ENCODE measurements around the gene CPNE4. TPM values are rescaled to one million over a fixed set of nuclear protein-coding genes. Genes with fewer than 3 reads are reported as not detected.

Gene CPNE4
- total RNA-seq, 1 donor from 2014 or later = 34.5 TPM

- ATAC-seq (no peak), DNase-seq (no peak)
- intact Hi-C loops (cut with micrococcal nuclease) = no loop called here
Observed at GRCh38 chr3:131669600-131669999, 365.2 kb downstream of the CPNE4 start.

- ATAC-seq (no peak), DNase-seq (no peak)
- intact Hi-C loops (cut with micrococcal nuclease) = no loop called here
Observed at GRCh38 chr3:131658771-131659170, 376.0 kb downstream of the CPNE4 start.

GRCh38 chr3:131658115-131658514, 376.7 kb downstream of the CPNE4 start:
- ATAC-seq (no peak), DNase-seq (no peak)
- intact Hi-C loops (cut with micrococcal nuclease) = no loop called here

GRCh38 chr3:131655070-131655690, 379.6 kb downstream of the CPNE4 start:
- intact Hi-C loops (cut with micrococcal nuclease) = no loop called here
- no peak for ATAC-seq
- no peak for DNase-seq

- ATAC-seq (no peak), DNase-seq (no peak)
- intact Hi-C loops (cut with micrococcal nuclease) = no loop called here
Observed at GRCh38 chr3:131645638-131646037, 389.2 kb downstream of the CPNE4 start.

GRCh38 chr3:131636266-131636775, 398.5 kb downstream of the CPNE4 start:
- intact Hi-C loops (cut with micrococcal nuclease) = no loop called here
- DNase-seq (no peak), ATAC-seq (no peak)

- DNase-seq = no peak
- intact Hi-C loops (cut with micrococcal nuclease) = no loop called here
- no peak for ATAC-seq
Observed at GRCh38 chr3:131630807-131631206, 404.0 kb downstream of the CPNE4 start.

GRCh38 chr3:131630097-131630496, 404.7 kb downstream of the CPNE4 start:
- ATAC-seq (no peak), DNase-seq (no peak)
- intact Hi-C loops (cut with micrococcal nuclease) = no loop called here

GRCh38 chr3:131623431-131623830, 411.4 kb downstream of the CPNE4 start:
- intact Hi-C loops (cut with micrococcal nuclease) = no loop called here
- no peak for DNase-seq
- ATAC-seq = no peak

- intact Hi-C loops (cut with micrococcal nuclease) = no loop called here
- ATAC-seq = no peak
- DNase-seq = no peak
Observed at GRCh38 chr3:131622726-131623125, 412.1 kb downstream of the CPNE4 start.

GRCh38 chr3:131620977-131621376, 413.8 kb downstream of the CPNE4 start:
- no peak for DNase-seq
- no peak for ATAC-seq
- intact Hi-C loops (cut with micrococcal nuclease) = no loop called here

- intact Hi-C loops (cut with micrococcal nuclease) = no loop called here
- no peak for DNase-seq
- ATAC-seq = no peak
Observed at GRCh38 chr3:131619821-131620220, 415.0 kb downstream of the CPNE4 start.

GRCh38 chr3:131616719-131617118, 418.1 kb downstream of the CPNE4 start:
- intact Hi-C loops (cut with micrococcal nuclease) = no loop called here
- DNase-seq = no peak

GRCh38 chr3:131612745-131613144, 422.1 kb downstream of the CPNE4 start:
- no peak for ATAC-seq
- no peak for DNase-seq
- intact Hi-C loops (cut with micrococcal nuclease) = no loop called here

More at GRCh38 chr3:131616719-131617118, 418.1 kb downstream of the CPNE4 start:
- ATAC-seq = peak; percentile 84

GRCh38 chr3:131610174-131610573, 424.6 kb downstream of the CPNE4 start:
- intact Hi-C loops (cut with micrococcal nuclease) = no loop called here
- DNase-seq (no peak), ATAC-seq (peak; percentile 50)

- DNase-seq = no peak
- intact Hi-C loops (cut with micrococcal nuclease) = no loop called here
- no peak for ATAC-seq
Observed at GRCh38 chr3:131608741-131609140, 426.1 kb downstream of the CPNE4 start.

GRCh38 chr3:131608296-131608695, 426.5 kb downstream of the CPNE4 start:
- intact Hi-C loops (cut with micrococcal nuclease) = no loop called here
- no peak for DNase-seq
- ATAC-seq = no peak

- ATAC-seq = no peak
- no peak for DNase-seq
- intact Hi-C loops (cut with micrococcal nuclease) = no loop called here
Observed at GRCh38 chr3:131605916-131606315, 428.9 kb downstream of the CPNE4 start.

GRCh38 chr3:131602011-131602779, 432.6 kb downstream of the CPNE4 start:
- ATAC-seq (no peak), DNase-seq (no peak)

GRCh38 chr3:131597816-131598215, 437.0 kb downstream of the CPNE4 start:
- ATAC-seq (no peak), DNase-seq (no peak)
- intact Hi-C loops (cut with micrococcal nuclease) = no loop called here

More at GRCh38 chr3:131602011-131602779, 432.6 kb downstream of the CPNE4 start:
- intact Hi-C loops (cut with micrococcal nuclease) = no loop called here

GRCh38 chr3:131596884-131597283, 437.9 kb downstream of the CPNE4 start:
- intact Hi-C loops (cut with micrococcal nuclease) = no loop called here

More at GRCh38 chr3:131596884-131597283, 437.9 kb downstream of the CPNE4 start:
- DNase-seq (no peak), ATAC-seq (no peak)

All from left ventricle myocardium superior (tissue), 1 donor.